Fibroblast of lung (primary cell): ENCODE results near the gene HOXD11. TPM values are rescaled to one million over a fixed set of nuclear protein-coding genes. Genes with fewer than 3 reads are reported as not detected.
A peak's percentile ranks its signal among the peaks of the same experiment; 100 is the strongest.

Experiments used
- DNase-seq, 2 donors: peaks; one replicate each; pipeline versions ENCODE4 v3.0.0 to v3.0.0-alpha.2; 2010; ENCODE audit warnings: low read depth in 2 of 2
- H2AFZ ChIP-seq: 2 replicates; pipeline ENCODE4 v1.5.1; 2012; ENCODE audit warnings: low read length, control low read depth, inconsistent platforms
- H3K27ac ChIP-seq: 2 replicates; pipeline ENCODE4 v1.5.1; 2011; ENCODE audit warnings: low read length, control low read depth; ENCODE audit not compliant: insufficient read depth
- H3K27me3 ChIP-seq: 2 replicates; pipeline ENCODE4 v1.5.1; 2011; ENCODE audit warnings: mild to moderate bottlenecking, low read length; ENCODE audit not compliant: control insufficient read depth, insufficient read depth
- H3K36me3 ChIP-seq: 2 replicates; pipeline ENCODE4 v1.5.1; 2011; ENCODE audit warnings: low read length; ENCODE audit not compliant: control insufficient read depth, insufficient read depth
- H3K4me1 ChIP-seq: 2 replicates; pipeline ENCODE4 v1.5.1; 2011; ENCODE audit warnings: low read length; ENCODE audit not compliant: control insufficient read depth, insufficient read depth; ENCODE audit errors: extremely low read depth
- H3K4me2 ChIP-seq: 2 replicates; pipeline ENCODE4 v1.5.1; 2011; ENCODE audit warnings: low read length, control low read depth; ENCODE audit not compliant: insufficient read depth; ENCODE audit errors: extremely low read depth
- H3K4me3 ChIP-seq, 4 experiments: fragments of 200-600 bp in 1 of 4; sonication (generic) in 1 of 4; replicated peaks in 1 of 4; 2 replicates each; pipeline ENCODE4 v1.5.1; 2011 to 2016; ENCODE audit warnings: low read length in 4 of 4, low read depth in 3 of 4, mild to moderate bottlenecking in 3 of 4, control low read depth in 2 of 4, inconsistent platforms in 1 of 4, mixed read lengths in 1 of 4; ENCODE audit not compliant: insufficient read depth in 1 of 4; ENCODE audit errors: control extremely low read depth in 1 of 4
- H3K79me2 ChIP-seq: 2 replicates; pipeline ENCODE4 v1.5.1; 2012; ENCODE audit warnings: mild to moderate bottlenecking, low read length, inconsistent platforms; ENCODE audit not compliant: control insufficient read depth, insufficient read depth
- H3K9ac ChIP-seq: 2 replicates; pipeline ENCODE4 v1.5.1; 2011; ENCODE audit warnings: mild to moderate bottlenecking, low read length, control low read depth; ENCODE audit not compliant: insufficient read depth
- H3K9me3 ChIP-seq: 2 replicates; pipeline ENCODE4 v1.5.1; 2012; ENCODE audit warnings: low read depth, low read length; ENCODE audit not compliant: control insufficient read depth, insufficient read depth
- H4K20me1 ChIP-seq: 2 replicates; pipeline ENCODE4 v1.5.1; 2011; ENCODE audit warnings: low read length; ENCODE audit not compliant: control insufficient read depth, insufficient read depth; ENCODE audit errors: extremely low read depth
- EZH2 ChIP-seq: IDR thresholded peaks from 2 replicates; pipeline ENCODE4 v1.5.1; 2012; ENCODE audit warnings: low read length, control low read depth, mild to moderate bottlenecking; ENCODE audit errors: missing control alignments
- polyA plus RNA-seq, 2 donors: library from polyadenylated mRNA; depleted of rRNA in 1 of 2; stranded (reverse) in 1 of 2; unstranded in 1 of 2; fragments of >200 nt; gene quantifications; 2 replicates each; pipeline ENCODE4 v1.2.1, GENCODE V29; 2011 to 2012; ENCODE audit warnings: missing spikeins in 1 of 2
- total RNA-seq: library from RNA; depleted of rRNA; stranded (reverse); fragments of >200 nt; gene quantifications from 2 replicates; pipeline ENCODE4 v1.2.1, GENCODE V29; 2014
- TF ChIP-seq, protein P1 (sequence below), 2 donors: IDR thresholded peaks in 1 of 2; conservative IDR thresholded peaks in 1 of 2; 1 replicate in 1 of 2; 2 replicates in 1 of 2; pipeline ENCODE4 v1.5.1; 2011 to 2012; ENCODE audit warnings: low read length in 2 of 2, control low read depth in 1 of 2, inconsistent platforms in 1 of 2, low read depth in 1 of 2, mild to moderate bottlenecking in 1 of 2

The HOXD11 gene
- total and polyA plus RNA-seq, 2 donors (not counting 1 experiment from before 2014, with no cell fraction given), result not detected

DNA sequence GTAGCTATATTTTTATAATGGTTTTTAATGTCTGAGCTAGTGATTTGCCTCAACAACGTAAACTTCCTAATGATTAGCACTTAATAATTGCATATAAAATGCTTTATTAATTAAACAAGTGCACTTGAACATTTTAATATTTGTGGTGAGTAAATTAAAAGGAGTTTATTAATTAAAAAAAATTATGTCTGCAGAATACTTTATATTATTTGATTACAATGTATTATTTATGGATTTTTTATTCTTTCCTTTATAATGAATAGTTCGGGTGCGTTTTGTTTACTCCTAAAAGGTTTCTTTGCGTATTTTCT lies 24.7 kb downstream of the HOXD11 start:
- Histone ChIP-seq H3K79me2 (no peaks in the 10 kb centered on the region), H3K27ac (no peak overlapping the region), H3K4me2 (peak overlapping the region; percentile 15), H3K4me3 (peak overlapping the region in 1 of 4 experiments; percentile 47), H3K27me3 (peaks cover 76% of the 10 kb centered on the region), H3K9me3 (no peaks in the 10 kb centered on the region), H2AFZ (no peak overlapping the region), H3K4me1 (no peaks in the 10 kb centered on the region), H3K9ac (no peak overlapping the region), H4K20me1 (no peaks in the 10 kb centered on the region), H3K36me3 (no peaks in the 10 kb centered on the region)
- DNase-seq, result no peak
- TF ChIP-seq, protein P1, sequence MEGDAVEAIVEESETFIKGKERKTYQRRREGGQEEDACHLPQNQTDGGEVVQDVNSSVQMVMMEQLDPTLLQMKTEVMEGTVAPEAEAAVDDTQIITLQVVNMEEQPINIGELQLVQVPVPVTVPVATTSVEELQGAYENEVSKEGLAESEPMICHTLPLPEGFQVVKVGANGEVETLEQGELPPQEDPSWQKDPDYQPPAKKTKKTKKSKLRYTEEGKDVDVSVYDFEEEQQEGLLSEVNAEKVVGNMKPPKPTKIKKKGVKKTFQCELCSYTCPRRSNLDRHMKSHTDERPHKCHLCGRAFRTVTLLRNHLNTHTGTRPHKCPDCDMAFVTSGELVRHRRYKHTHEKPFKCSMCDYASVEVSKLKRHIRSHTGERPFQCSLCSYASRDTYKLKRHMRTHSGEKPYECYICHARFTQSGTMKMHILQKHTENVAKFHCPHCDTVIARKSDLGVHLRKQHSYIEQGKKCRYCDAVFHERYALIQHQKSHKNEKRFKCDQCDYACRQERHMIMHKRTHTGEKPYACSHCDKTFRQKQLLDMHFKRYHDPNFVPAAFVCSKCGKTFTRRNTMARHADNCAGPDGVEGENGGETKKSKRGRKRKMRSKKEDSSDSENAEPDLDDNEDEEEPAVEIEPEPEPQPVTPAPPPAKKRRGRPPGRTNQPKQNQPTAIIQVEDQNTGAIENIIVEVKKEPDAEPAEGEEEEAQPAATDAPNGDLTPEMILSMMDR (conservative IDR thresholded peaks at IDR 0.05 in 1 of 2, IDR thresholded peaks at IDR 0.05 in 1 of 2; ENCODE audit: low read depth in 1 of 2, low read length in 2 of 2), result no peak
- no peak for TF ChIP-seq EZH2

DNA sequence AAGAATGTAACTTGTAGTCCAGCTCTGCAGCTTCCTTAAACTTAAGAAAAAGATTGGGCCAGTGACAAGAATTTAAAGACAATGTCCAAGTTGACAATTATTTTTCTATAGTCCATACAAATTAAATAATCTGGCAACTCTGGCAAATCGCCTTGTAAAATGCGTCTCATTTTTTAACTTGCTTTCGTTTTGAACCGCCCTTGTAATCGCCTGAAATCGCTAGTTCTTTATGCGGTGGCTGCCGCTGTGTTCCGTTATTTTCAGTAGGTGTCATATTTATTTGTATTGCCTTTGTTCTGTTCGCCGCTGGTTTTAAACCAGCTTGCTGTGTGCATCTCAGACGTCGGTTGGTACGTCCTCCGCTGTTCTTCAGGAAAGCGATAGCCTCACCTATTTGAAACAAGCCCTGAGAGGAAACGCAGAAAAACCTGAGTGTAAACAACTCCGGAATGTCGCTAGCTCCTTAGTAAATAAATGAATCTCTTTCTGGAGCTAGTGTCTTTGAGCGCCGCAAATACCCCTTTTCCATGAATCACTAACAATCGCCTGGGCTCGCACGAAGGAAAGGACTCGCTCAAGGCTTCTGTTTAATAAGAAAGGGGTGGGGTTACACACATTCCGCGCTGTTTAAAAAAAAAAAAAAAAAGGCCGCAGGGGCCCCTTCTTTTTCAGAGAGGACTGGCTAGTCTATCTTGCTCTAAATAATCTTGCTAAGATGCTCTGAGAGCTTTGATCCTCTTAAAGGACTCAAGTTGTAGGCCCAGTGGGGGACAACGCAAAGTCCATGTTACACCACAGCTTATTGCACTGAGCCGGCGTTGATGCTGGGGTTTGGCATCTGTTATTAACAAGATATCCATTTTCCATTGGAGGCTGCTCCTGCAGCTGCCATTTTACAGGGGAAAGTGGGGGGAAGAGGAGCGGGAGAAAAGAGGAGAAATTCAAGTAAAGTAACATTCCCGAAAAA lies 25.4 kb downstream of the HOXD11 start:
- peak in 1 of 2 donors; percentile 47 for DNase-seq
- Histone ChIP-seq H3K79me2 (no peaks in the 10 kb centered on the region), H3K4me1 (no peaks in the 10 kb centered on the region), H3K4me2 (peak overlapping the region; percentile 58), H3K9me3 (no peaks in the 10 kb centered on the region), H4K20me1 (no peaks in the 10 kb centered on the region), H3K4me3 (peak overlapping the region in 2 of 4 experiments; percentile 23 to 47), H3K27ac (no peak overlapping the region), H3K9ac (no peak overlapping the region), H3K27me3 (peaks cover 83% of the 10 kb centered on the region), H3K36me3 (no peaks in the 10 kb centered on the region), H2AFZ (no peak overlapping the region)
- peak; percentile 73 for TF ChIP-seq EZH2
- TF ChIP-seq, protein P1 (conservative IDR thresholded peaks at IDR 0.05 in 1 of 2, IDR thresholded peaks at IDR 0.05 in 1 of 2; ENCODE audit: low read depth in 1 of 2, low read length in 2 of 2), result no peak

DNA sequence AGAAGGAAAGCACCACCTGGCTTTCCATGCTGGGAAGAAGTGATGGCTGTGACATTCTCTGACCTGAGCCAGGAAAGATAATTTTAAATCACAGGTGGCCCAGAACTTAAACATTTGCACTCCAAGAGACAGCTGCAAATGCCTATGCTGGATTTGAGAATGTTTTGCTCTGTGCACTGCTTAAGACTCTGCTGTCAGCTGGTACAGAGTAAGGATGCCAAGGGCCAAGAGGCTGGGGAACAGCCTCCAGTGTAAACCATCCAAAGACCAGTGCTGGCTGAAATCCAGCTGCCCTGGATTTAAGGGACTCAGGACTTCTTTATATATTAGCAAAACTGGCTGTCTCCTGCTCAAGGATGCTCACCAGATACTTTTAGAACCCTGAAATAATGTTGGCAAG lies 26.3 kb downstream of the HOXD11 start:
- H3K27me3 ChIP-seq, result peaks cover 86% of the 10 kb centered on the region
- TF ChIP-seq EZH2, result no peak
- TF ChIP-seq, protein P1 (conservative IDR thresholded peaks at IDR 0.05 in 1 of 2, IDR thresholded peaks at IDR 0.05 in 1 of 2; ENCODE audit: low read depth in 1 of 2, low read length in 2 of 2), result no peak
- no peaks in the 10 kb centered on the region for H3K79me2 ChIP-seq
- DNase-seq, result no peak
- H3K9ac ChIP-seq, result no peak overlapping the region
- no peak overlapping the region for H2AFZ ChIP-seq
- no peaks in the 10 kb centered on the region for H3K9me3 ChIP-seq
- no peaks in the 10 kb centered on the region for H3K36me3 ChIP-seq
- no peaks in the 10 kb centered on the region for H3K4me1 ChIP-seq
- H3K4me2 ChIP-seq, result no peak overlapping the region
- H3K27ac ChIP-seq, result no peak overlapping the region
- no peaks in the 10 kb centered on the region for H4K20me1 ChIP-seq
- H3K4me3 ChIP-seq, result no peak overlapping the region
